AG04450 (cell line): Measurements from ENCODE around the gene MGST2. TPM values are rescaled to one million over a fixed set of nuclear protein-coding genes. Genes with fewer than 3 reads are reported as not detected.

Experiments
- CTCF ChIA-PET: fragments of 300-600, 350-600 bp; formaldehyde crosslinking; extraction: SDS; loops from one replicate; lab custom pipeline; 2022; ENCODE audit warnings: antibody characterized with exemption, inconsistent platforms; lab: Charles Lee
- POLR2A ChIA-PET: fragments of 350-600 bp; formaldehyde crosslinking; extraction: SDS; loops from one replicate; lab custom pipeline; 2021; ENCODE audit warnings: antibody characterized with exemption, inconsistent platforms; lab: Yijun Ruan, JAX
- DNase-seq: peaks from one replicate; pipeline ENCODE4 v3.0.0-alpha.2; 2011; ENCODE audit warnings: low read depth, low spot score
- H3K27ac ChIP-seq: one replicate; pipeline ENCODE4 v1.5.1; 2012; ENCODE audit warnings: low read depth, low read length, control low read depth
- H3K27me3 ChIP-seq: one replicate; pipeline ENCODE4 v1.6.0; 2012; ENCODE audit warnings: low read length; ENCODE audit not compliant: control insufficient read depth, insufficient read depth
- H3K4me3 ChIP-seq: 2 replicates; pipeline ENCODE4 v1.5.1; 2011; ENCODE audit warnings: mild to moderate bottlenecking, low read depth, low read length, control low read depth
- H3K9me3 ChIP-seq: 2 replicates; pipeline ENCODE4 v1.5.1; 2012; ENCODE audit warnings: low read length; ENCODE audit not compliant: control insufficient read depth, insufficient read depth
- polyA plus RNA-seq: library from polyadenylated mRNA; depleted of rRNA; stranded (reverse); fragments of >200 nt; gene quantifications from 2 replicates; pipeline ENCODE4 v1.2.3, GENCODE V29; 2011
- TF ChIP-seq, protein P1 (sequence below): IDR thresholded peaks from 2 replicates; pipeline ENCODE4 v1.5.1; 2011; ENCODE audit warnings: low read depth, low read length, control low read depth, inconsistent platforms

The MGST2 gene
- polyA plus RNA-seq, 1 experiment: 21.9 TPM

DNA sequence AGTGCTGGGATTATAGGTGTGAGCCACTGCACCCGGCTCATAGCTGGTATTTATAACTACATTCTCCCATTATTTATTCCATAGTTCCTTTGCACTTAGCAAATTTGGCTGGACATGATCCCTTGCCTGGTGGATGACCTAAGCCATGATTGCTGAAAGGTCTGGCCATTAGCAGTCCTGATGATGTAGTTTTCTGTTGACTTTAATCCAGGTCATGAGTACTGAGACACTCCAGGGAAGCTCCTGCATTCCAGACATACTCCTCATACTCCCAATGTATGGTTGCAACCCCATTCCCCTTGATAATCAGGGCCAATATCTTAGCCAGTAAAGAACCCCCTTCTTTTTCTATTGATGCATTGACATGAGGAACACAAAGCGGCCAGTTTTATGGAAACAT is 24.4 kb upstream of the MGST2 start:
- peaks cover 12% of the 10 kb centered on the region; the same call in 1 of the 2 replicates for H3K9me3 ChIP-seq
- no peak for DNase-seq
- CTCF ChIA-PET: interaction anchor here (1.0 to 2.2 kb wide), 4 partner anchors 10 to 38 kb away, joined by 4 to 8 read pairs (median 4); no protein-coding TSS in a partner anchor
- POLR2A ChIA-PET: no interaction called here
- no peak overlapping the region for H3K4me3 ChIP-seq
- no peak overlapping the region for H3K27ac ChIP-seq
- TF ChIP-seq, protein P1, sequence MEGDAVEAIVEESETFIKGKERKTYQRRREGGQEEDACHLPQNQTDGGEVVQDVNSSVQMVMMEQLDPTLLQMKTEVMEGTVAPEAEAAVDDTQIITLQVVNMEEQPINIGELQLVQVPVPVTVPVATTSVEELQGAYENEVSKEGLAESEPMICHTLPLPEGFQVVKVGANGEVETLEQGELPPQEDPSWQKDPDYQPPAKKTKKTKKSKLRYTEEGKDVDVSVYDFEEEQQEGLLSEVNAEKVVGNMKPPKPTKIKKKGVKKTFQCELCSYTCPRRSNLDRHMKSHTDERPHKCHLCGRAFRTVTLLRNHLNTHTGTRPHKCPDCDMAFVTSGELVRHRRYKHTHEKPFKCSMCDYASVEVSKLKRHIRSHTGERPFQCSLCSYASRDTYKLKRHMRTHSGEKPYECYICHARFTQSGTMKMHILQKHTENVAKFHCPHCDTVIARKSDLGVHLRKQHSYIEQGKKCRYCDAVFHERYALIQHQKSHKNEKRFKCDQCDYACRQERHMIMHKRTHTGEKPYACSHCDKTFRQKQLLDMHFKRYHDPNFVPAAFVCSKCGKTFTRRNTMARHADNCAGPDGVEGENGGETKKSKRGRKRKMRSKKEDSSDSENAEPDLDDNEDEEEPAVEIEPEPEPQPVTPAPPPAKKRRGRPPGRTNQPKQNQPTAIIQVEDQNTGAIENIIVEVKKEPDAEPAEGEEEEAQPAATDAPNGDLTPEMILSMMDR: no peak
- peaks cover 6% of the 10 kb centered on the region for H3K27me3 ChIP-seq

DNA sequence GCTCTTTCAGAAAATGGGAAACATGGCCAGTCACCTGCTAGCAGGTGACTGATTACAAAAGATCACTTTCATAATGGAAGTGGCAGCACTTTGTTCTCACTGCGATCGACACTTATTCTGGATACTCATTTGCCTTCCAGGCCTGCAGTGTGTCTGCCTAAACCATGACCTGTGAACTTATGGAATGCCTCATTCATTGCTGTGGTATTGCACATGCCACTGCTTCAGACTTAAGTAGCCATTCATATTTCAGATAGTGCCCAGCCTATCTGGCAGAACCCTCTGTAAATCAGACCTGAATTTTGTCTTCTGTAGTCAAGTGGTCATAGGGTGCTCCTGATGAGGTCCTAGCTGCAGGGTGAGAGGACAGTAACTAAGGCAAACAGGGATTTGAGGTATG is 23.3 kb upstream of the MGST2 start:
- ChIA-PET POLR2A (no interaction called here), CTCF (interaction anchor here (1.1 to 1.8 kb wide), 2 partner anchors 15 to 58 kb away, joined by 6 to 7 read pairs; no protein-coding TSS in a partner anchor)
- no peak for DNase-seq
- Histone ChIP-seq H3K4me3 (no peak overlapping the region), H3K27me3 (peaks cover 4% of the 10 kb centered on the region), H3K9me3 (peaks cover 12% of the 10 kb centered on the region; the same call in 1 of the 2 replicates), H3K27ac (no peak overlapping the region)
- TF ChIP-seq, protein P1: no peak

DNA sequence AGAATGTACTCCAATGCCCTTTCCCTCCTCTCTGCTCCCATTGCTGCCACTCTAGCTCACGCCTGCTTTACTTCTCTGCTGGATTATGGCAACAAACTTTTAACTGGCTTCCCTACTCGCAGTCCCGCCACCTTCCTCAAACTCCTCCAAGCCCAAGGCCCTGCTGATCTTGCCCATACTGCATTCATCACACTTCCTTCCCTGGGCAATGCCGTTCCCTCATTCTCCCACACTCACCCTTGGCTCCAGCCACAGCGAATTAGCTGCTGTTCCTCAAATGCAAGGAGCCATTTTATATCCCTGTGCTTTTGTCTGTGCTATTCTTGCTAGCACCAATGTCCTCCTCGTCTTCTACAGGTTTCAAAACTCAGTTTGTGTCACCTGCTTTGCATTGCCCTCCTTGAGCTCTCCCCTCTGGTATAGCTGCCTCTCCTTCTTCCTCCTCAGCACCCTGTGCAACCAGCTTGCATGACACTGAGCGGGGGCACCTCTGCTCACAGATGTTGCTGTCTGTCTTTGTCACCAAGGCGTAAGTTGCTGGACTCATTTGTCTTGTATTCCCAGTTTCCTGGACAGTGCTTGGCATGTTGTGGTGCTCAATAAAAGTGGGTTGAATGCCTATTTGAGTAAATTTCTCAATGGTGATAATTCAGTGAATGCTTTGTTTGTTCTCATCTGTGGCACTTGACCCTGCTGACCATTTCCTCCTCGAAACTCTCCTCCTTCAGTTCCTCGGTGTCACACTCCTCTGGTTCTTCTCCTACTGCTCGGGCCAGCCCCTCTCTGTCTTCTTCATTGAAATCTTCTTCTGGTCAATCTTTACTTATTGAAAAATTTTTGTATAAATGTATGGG is 22.4 kb upstream of the MGST2 start:
- ChIA-PET POLR2A (no interaction called here), CTCF (interaction anchor here (1.1 to 1.8 kb wide), 2 partner anchors 14 to 59 kb away, joined by 6 to 7 read pairs; no protein-coding TSS in a partner anchor)
- H3K9me3 ChIP-seq: peaks cover 12% of the 10 kb centered on the region; the same call in 1 of the 2 replicates
- H3K27me3 ChIP-seq: peaks cover 4% of the 10 kb centered on the region
- H3K27ac ChIP-seq: no peak overlapping the region
- H3K4me3 ChIP-seq: no peak overlapping the region
- TF ChIP-seq, protein P1: no peak
- DNase-seq: no peak

DNA sequence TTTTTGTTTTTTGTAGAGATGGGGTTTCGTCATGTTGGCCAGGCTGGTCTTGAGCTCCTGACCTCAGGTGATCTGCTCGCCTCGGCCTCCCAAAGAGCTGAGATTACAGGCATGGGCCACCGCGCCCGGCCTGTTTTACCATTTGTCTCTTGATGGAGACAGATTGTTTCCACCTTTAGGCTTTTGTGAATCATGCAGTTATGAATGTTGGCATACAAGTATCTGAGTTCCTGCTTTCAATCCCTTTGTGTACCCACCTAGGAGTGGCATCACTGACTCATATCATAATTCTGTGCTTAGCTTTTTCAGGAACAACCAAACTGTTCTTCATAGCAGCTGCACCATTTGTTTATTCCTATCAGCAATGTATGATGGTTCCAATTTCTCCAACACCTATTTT is 20.2 kb upstream of the MGST2 start:
- DNase-seq: no peak
- no peak overlapping the region for H3K27ac ChIP-seq
- ChIA-PET POLR2A (no interaction called here), CTCF (interaction anchor here (1.7 to 13.9 kb wide), 2 partner anchors 11 to 44 kb away, joined by 11 to 232 read pairs; no protein-coding TSS in a partner anchor)
- TF ChIP-seq, protein P1: no peak
- no peaks in the 10 kb centered on the region for H3K9me3 ChIP-seq
- H3K4me3 ChIP-seq: no peak overlapping the region
- no peaks in the 10 kb centered on the region for H3K27me3 ChIP-seq

DNA sequence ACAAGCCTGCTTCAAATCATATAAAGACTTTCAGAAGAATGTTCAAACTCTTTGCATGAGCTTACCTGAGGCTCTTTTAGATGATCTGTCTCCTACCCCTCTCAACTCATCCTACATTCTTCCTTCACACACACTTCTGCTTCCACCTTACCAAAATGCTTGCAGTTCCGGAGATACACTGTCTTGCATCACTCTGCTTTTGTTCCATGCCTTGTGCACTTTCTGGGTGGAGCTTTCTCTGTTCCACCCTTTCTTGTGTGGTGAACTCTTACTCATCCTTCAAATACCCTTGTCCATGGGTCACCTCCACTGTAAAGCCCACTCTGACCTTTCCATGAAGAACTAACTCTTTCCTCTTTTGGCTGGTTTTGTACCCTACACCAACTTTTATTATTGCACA is 18.4 kb upstream of the MGST2 start:
- DNase-seq: no peak
- Histone ChIP-seq H3K27ac (no peak overlapping the region), H3K27me3 (no peaks in the 10 kb centered on the region), H3K4me3 (no peak overlapping the region), H3K9me3 (no peaks in the 10 kb centered on the region)
- TF ChIP-seq, protein P1: no peak
- CTCF ChIA-PET: interaction anchor here (0.6 to 13.9 kb wide), 3 partner anchors 14 to 725 kb away, joined by 3 to 232 read pairs (median 6); no protein-coding TSS in a partner anchor
- POLR2A ChIA-PET: no interaction called here
